Nephron (organoid): ENCODE measurements around the gene RAG2.

ENCODE experiments used
- H3K27ac Mint-ChIP-seq, 3 experiments: 2 replicates each; pipeline ENCODE4 v1.8.0; 2020; ENCODE audit warnings: mixed read lengths in 3 of 3, mild to moderate bottlenecking in 2 of 3, moderate library complexity in 1 of 3
- H3K27me3 Mint-ChIP-seq: 2 replicates; pipeline ENCODE4 v1.8.0; 2021; ENCODE audit warnings: low read depth, mild to moderate bottlenecking, moderate library complexity, mixed read lengths
- H3K36me3 Mint-ChIP-seq: 2 replicates; pipeline ENCODE4 v1.8.0; 2020; ENCODE audit warnings: low read depth, mixed read lengths
- H3K4me1 Mint-ChIP-seq: 2 replicates; pipeline ENCODE4 v1.8.0; 2020; ENCODE audit warnings: mixed read lengths
- H3K4me3 Mint-ChIP-seq, 3 experiments: 2 replicates each; pipeline ENCODE4 v1.8.0; 2020; ENCODE audit warnings: mild to moderate bottlenecking in 3 of 3, mixed read lengths in 3 of 3, moderate library complexity in 2 of 3
- H3K9me3 Mint-ChIP-seq: 2 replicates; pipeline ENCODE4 v1.8.0; 2020; ENCODE audit warnings: mixed read lengths
- CTCF ChIP-seq, 3 experiments: fragments of 200-600 bp; sonication (generic); IDR thresholded peaks; one replicate each; pipeline ENCODE4 v1.5.0; 2021; ENCODE audit warnings: antibody characterized with exemption in 3 of 3; ENCODE audit not compliant: unreplicated experiment in 3 of 3

RAG2 gene

GRCh38 chr11:36628141-36628540 is 30.1 kb upstream of the RAG2 start:
- no peak for TF ChIP-seq CTCF (IDR thresholded peaks at IDR 0.05; ENCODE audit: unreplicated experiment in 3 of 3)
- Mint-ChIP-seq H3K27me3 (no peaks in the 10 kb centered on the region), H3K4me1 (peaks cover 32% of the 10 kb centered on the region), H3K9me3 (no peaks in the 10 kb centered on the region), H3K36me3 (no peaks in the 10 kb centered on the region), H3K4me3 (no peak overlapping the region), H3K27ac (peak overlapping the region in 2 of 3 experiments; percentile 59 to 85)

GRCh38 chr11:36627471-36627870 is 29.4 kb upstream of the RAG2 start:
- Mint-ChIP-seq H3K27ac (peak overlapping the region in 1 of 3 experiments; percentile 85), H3K27me3 (no peaks in the 10 kb centered on the region), H3K4me3 (no peak overlapping the region), H3K9me3 (no peaks in the 10 kb centered on the region), H3K4me1 (peaks cover 32% of the 10 kb centered on the region), H3K36me3 (no peaks in the 10 kb centered on the region)
- TF ChIP-seq CTCF (IDR thresholded peaks at IDR 0.05; ENCODE audit: unreplicated experiment in 3 of 3): no peak

- H3K4me1 Mint-ChIP-seq: peaks cover 32% of the 10 kb centered on the region
- H3K36me3 Mint-ChIP-seq: no peaks in the 10 kb centered on the region
- H3K4me3 Mint-ChIP-seq: no peak overlapping the region
- no peaks in the 10 kb centered on the region for H3K27me3 Mint-ChIP-seq
- H3K9me3 Mint-ChIP-seq: no peaks in the 10 kb centered on the region
- peak overlapping the region in 1 of 3 experiments; percentile 31 for H3K27ac Mint-ChIP-seq
- no peak for TF ChIP-seq CTCF (IDR thresholded peaks at IDR 0.05; ENCODE audit: unreplicated experiment in 3 of 3)
Observed at GRCh38 chr11:36627006-36627405, 29.0 kb upstream of the RAG2 start.

GRCh38 chr11:36623494-36623893 is 25.5 kb upstream of the RAG2 start:
- no peak overlapping the region for H3K27ac Mint-ChIP-seq
- no peaks in the 10 kb centered on the region for H3K36me3 Mint-ChIP-seq
- H3K27me3 Mint-ChIP-seq: no peaks in the 10 kb centered on the region
- peaks cover 38% of the 10 kb centered on the region for H3K4me1 Mint-ChIP-seq
- TF ChIP-seq CTCF (IDR thresholded peaks at IDR 0.05; ENCODE audit: unreplicated experiment in 3 of 3): no peak
- H3K4me3 Mint-ChIP-seq: no peak overlapping the region
- no peaks in the 10 kb centered on the region for H3K9me3 Mint-ChIP-seq

- Mint-ChIP-seq H3K27ac (no peak overlapping the region), H3K36me3 (no peaks in the 10 kb centered on the region), H3K4me1 (peaks cover 33% of the 10 kb centered on the region), H3K27me3 (no peaks in the 10 kb centered on the region), H3K4me3 (no peak overlapping the region), H3K9me3 (no peaks in the 10 kb centered on the region)
- peak; percentile 53 to 66 (median 61) for TF ChIP-seq CTCF (IDR thresholded peaks at IDR 0.05; ENCODE audit: unreplicated experiment in 3 of 3)
Observed at GRCh38 chr11:36622431-36623136, 24.5 kb upstream of the RAG2 start.

GRCh38 chr11:36620246-36620645 is 22.2 kb upstream of the RAG2 start:
- no peak for TF ChIP-seq CTCF (IDR thresholded peaks at IDR 0.05; ENCODE audit: unreplicated experiment in 3 of 3)
- H3K27me3 Mint-ChIP-seq: no peaks in the 10 kb centered on the region
- peaks cover 9% of the 10 kb centered on the region for H3K36me3 Mint-ChIP-seq
- H3K9me3 Mint-ChIP-seq: peaks cover 5% of the 10 kb centered on the region
- H3K4me1 Mint-ChIP-seq: peaks cover 20% of the 10 kb centered on the region
- H3K27ac Mint-ChIP-seq: peak overlapping the region in 1 of 3 experiments; percentile 92
- no peak overlapping the region for H3K4me3 Mint-ChIP-seq
